Stomach (tissue), 9 donors: Measurements from ENCODE around the gene PLOD2. TPM values are rescaled to one million over a fixed set of nuclear protein-coding genes. Genes with fewer than 3 reads are reported as not detected.

ENCODE experiments used
- DNase-seq, 2 donors: peaks; one replicate each; pipeline versions ENCODE4 v3.0.0 to v3.0.0-alpha.2; 2013 to 2019
- H3K27ac ChIP-seq, 5 donors: fragments of 200-600 bp in 4 of 5; sonication (generic) in 4 of 5; one replicate each; pipeline ENCODE4 v1.5.1; 2013 to 2019; ENCODE audit warnings: mild to moderate bottlenecking in 1 of 5, moderate library complexity in 1 of 5
- H3K27me3 ChIP-seq, 3 donors: fragments of 200-600 bp; sonication (generic); one replicate each; pipeline ENCODE4 v1.5.1; 2017 to 2019; ENCODE audit warnings: mixed run types in 1 of 3
- H3K36me3 ChIP-seq, 4 donors: fragments of 200-600 bp; sonication (generic); 1 replicate in 3 of 4; 2 replicates in 1 of 4; pipeline ENCODE4 v1.5.1; 2016 to 2019
- H3K4me1 ChIP-seq, 4 donors: fragments of 200-600 bp; sonication (generic); one replicate each; pipeline ENCODE4 v1.5.1; 2016 to 2019
- H3K4me3 ChIP-seq, 4 donors: fragments of 200-600 bp; sonication (generic) in 3 of 4; one replicate each; pipeline ENCODE4 v1.5.1; 2016 to 2019; ENCODE audit warnings: mild to moderate bottlenecking in 1 of 4
- H3K9me3 ChIP-seq, 4 donors: fragments of 200-600 bp; sonication (generic); one replicate each; pipeline ENCODE4 v1.5.1; 2016 to 2019
- EP300 ChIP-seq: sonication (generic); formaldehyde crosslinking; IDR thresholded peaks from one replicate; pipeline ENCODE4 v1.6.1; 2017; ENCODE audit warnings: antibody characterized with exemption
- POLR2A ChIP-seq, 4 donors: fragments of 450-650 bp; IDR thresholded peaks; one replicate each; pipeline ENCODE4 v1.6.1; 2016; ENCODE audit warnings: antibody characterized with exemption in 4 of 4, control low read depth in 2 of 4, mild to moderate bottlenecking in 1 of 4, moderate library complexity in 1 of 4
- POLR2AphosphoS5 ChIP-seq, 3 donors: sonication (generic); formaldehyde crosslinking; IDR thresholded peaks; one replicate each; pipeline ENCODE4 v1.6.1; 2016; ENCODE audit warnings: antibody characterized with exemption in 3 of 3
- WGBS, 5 donors: extraction: QIAGEN DNeasy Blood & Tissue Kit in 3 of 5; methylation state at CpG; one replicate each; pipeline versions ENCODE4 v1.1.5 to v1.1.7; 2013 to 2018; 5-methylcytosine and 5-hydroxymethylcytosine counted together
- intact Hi-C: fragments of 100-400 bp; cut with DNase I; formaldehyde crosslinking; loops from one replicate; pipeline ENCODE4 v1.15.1; 2023; ENCODE audit warnings: low total_unique reads
- polyA plus RNA-seq, 3 donors: library from polyadenylated mRNA; stranded (reverse); fragments of 200-250 nt; gene quantifications; one replicate each; pipeline ENCODE4 v1.2.3, GENCODE V29; 2013
- total RNA-seq, 5 donors: library from RNA; depleted of rRNA; stranded (reverse); fragments of >200 nt; gene quantifications; one replicate each; pipeline versions ENCODE4 v1.1.0 to v1.2.3, GENCODE V29; 2014 to 2016
- TF ChIP-seq, protein P1 (sequence below), 7 experiments: fragments of 450-650 bp in 4 of 7; fragments of 200-600 bp in 3 of 7; sonication (generic) in 3 of 7; IDR thresholded peaks; one replicate each; pipeline ENCODE4 v1.5.1; 2016 to 2019; ENCODE audit warnings: antibody characterized with exemption in 7 of 7, control low read depth in 2 of 7, mild to moderate bottlenecking in 1 of 7
- donor health status: healthy with polysubstance abuse.
- donor health status: Bipolar disorder and iron deficiency.
- donor health status: healthy.

PLOD2 gene
- total and polyA plus RNA-seq, 8 donors = 18.1 to 99.5 (median 43.0) TPM

DNA sequence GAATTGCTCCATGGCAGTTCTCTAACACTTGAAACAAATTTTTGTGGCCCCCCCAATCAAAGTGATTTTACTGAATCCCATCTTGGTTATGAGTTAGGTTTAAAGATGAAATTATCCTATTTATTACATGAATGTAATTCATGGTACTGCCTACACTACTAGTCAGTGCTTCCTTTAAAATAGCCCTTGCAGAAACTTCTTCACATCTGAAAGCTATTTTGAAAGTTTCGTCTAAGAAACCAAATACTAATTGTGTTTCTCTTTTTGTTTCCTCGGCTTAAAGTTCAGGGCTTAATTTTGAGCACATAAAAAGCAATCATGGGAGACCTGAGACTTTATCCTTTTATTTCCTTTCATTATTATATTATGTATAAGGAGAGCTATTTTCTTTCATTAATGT is 72.1 kb downstream of the PLOD2 start:
- intact Hi-C loops = no loop called here
- Histone ChIP-seq H3K27me3 (no peaks in the 10 kb centered on the region), H3K9me3 (no peaks in the 10 kb centered on the region), H3K4me1 (peaks cover 3 to 40% (median 25%) of the 10 kb centered on the region in 4 donors), H3K4me3 (no peak overlapping the region), H3K36me3 (peaks cover 0 to 9% (median 0%) of the 10 kb centered on the region in 4 donors), H3K27ac (no peak overlapping the region)
- no peak for DNase-seq
- 83 to 91% (median 84%) methylated on average over 2 of the region's 2 CpGs for WGBS, 5 donors
- TF ChIP-seq POLR2A (IDR thresholded peaks at IDR 0.05) (no peak), POLR2AphosphoS5 (IDR thresholded peaks at IDR 0.05) (no peak)

DNA sequence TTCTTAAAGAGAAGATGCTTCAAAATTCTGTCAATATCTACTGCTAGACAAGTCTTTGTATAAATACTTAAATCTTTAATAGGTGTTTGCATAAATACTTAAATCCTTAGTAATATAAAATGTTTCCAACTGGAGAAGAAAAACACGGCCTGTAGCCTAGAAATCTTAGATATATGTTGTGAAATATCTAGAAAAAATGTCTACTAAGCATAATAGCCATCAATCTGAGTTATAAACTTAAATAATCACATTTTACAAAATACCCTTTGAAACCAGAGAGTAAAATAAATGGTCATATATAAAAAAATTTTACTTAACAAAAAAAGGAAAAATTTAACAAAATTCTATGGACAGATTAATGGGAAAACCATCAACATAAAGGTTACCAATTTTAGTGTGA is 73.9 kb downstream of the PLOD2 start:
- Histone ChIP-seq H3K36me3 (peaks cover 0 to 9% (median 0%) of the 10 kb centered on the region in 4 donors), H3K9me3 (no peaks in the 10 kb centered on the region), H3K4me1 (peaks cover 3 to 28% (median 16%) of the 10 kb centered on the region in 4 donors), H3K4me3 (no peak overlapping the region), H3K27me3 (no peaks in the 10 kb centered on the region), H3K27ac (no peak overlapping the region)
- DNase-seq = no peak
- intact Hi-C loops = no loop called here
- WGBS, 5 donors = 76 to 90% (median 82%) methylated on average over 1 of the region's 1 CpG
- TF ChIP-seq, protein P1, sequence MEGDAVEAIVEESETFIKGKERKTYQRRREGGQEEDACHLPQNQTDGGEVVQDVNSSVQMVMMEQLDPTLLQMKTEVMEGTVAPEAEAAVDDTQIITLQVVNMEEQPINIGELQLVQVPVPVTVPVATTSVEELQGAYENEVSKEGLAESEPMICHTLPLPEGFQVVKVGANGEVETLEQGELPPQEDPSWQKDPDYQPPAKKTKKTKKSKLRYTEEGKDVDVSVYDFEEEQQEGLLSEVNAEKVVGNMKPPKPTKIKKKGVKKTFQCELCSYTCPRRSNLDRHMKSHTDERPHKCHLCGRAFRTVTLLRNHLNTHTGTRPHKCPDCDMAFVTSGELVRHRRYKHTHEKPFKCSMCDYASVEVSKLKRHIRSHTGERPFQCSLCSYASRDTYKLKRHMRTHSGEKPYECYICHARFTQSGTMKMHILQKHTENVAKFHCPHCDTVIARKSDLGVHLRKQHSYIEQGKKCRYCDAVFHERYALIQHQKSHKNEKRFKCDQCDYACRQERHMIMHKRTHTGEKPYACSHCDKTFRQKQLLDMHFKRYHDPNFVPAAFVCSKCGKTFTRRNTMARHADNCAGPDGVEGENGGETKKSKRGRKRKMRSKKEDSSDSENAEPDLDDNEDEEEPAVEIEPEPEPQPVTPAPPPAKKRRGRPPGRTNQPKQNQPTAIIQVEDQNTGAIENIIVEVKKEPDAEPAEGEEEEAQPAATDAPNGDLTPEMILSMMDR (IDR thresholded peaks at IDR 0.05) = no peak
- TF ChIP-seq POLR2AphosphoS5 (IDR thresholded peaks at IDR 0.05) = no peak
- no peak for TF ChIP-seq EP300
- TF ChIP-seq POLR2A (IDR thresholded peaks at IDR 0.05) = no peak

DNA sequence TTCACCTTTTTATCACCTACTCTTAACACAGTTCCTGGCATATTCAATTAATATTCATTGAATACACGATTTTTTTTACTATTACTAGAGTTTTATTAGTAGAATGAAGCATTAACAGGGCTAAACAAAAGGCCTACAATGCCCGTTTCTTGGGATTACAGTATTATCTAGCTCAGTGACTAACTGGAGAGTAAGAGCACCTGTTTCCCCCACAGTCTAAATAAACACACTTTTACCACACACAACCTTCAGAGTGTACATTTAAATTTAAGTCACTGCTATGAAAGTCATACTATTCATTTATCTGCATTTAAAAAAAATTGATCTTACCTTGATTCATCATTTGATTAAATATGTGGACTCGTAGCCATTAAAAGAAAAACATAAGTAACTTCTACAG is 74.8 kb downstream of the PLOD2 start:
- no peak overlapping the region for H3K4me3 ChIP-seq
- intact Hi-C loops = no loop called here
- peaks cover 0 to 20% (median 10%) of the 10 kb centered on the region in 4 donors for H3K4me1 ChIP-seq
- no peaks in the 10 kb centered on the region for H3K27me3 ChIP-seq
- H3K9me3 ChIP-seq = no peaks in the 10 kb centered on the region
- 59 to 69% (median 64%) methylated on average over 3 of the region's 3 CpGs for WGBS, 5 donors
- H3K36me3 ChIP-seq = peaks cover 0 to 9% (median 0%) of the 10 kb centered on the region in 4 donors
- DNase-seq = no peak
- H3K27ac ChIP-seq = no peak overlapping the region
- TF ChIP-seq POLR2AphosphoS5 (IDR thresholded peaks at IDR 0.05) (no peak), POLR2A (IDR thresholded peaks at IDR 0.05) (no peak), EP300 (no peak)
- TF ChIP-seq, protein P1 (IDR thresholded peaks at IDR 0.05) = no peak

DNA sequence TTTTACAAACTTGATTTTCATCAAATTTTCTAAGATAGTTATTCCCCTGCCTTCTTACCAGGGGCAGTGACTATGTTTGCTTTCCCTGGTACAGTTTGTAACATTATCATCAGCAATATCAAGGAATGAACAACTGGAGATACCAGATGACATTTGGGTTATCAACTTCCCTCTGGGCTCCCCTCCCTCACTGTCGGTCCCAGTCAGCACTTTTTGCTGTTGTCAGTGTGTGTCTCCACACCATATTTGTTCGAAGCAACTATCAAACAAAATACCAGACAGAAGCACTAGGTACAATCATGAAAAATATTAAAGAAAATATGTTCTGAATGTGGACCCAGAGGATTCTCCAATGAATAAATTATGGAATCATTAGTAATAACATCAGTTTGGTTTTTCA is 75.3 kb downstream of the PLOD2 start:
- no peak for DNase-seq
- Histone ChIP-seq H3K27me3 (no peaks in the 10 kb centered on the region), H3K36me3 (peaks cover 0 to 9% (median 1%) of the 10 kb centered on the region in 4 donors), H3K9me3 (no peaks in the 10 kb centered on the region), H3K4me3 (no peak overlapping the region), H3K4me1 (peaks cover 0 to 14% (median 8%) of the 10 kb centered on the region in 4 donors), H3K27ac (no peak overlapping the region)
- WGBS, 5 donors = 46 to 72% (median 70%) methylated on average over 2 of the region's 2 CpGs
- TF ChIP-seq, protein P1 (IDR thresholded peaks at IDR 0.05) = no peak
- TF ChIP-seq EP300 (no peak), POLR2AphosphoS5 (IDR thresholded peaks at IDR 0.05) (no peak), POLR2A (IDR thresholded peaks at IDR 0.05) (no peak)
- intact Hi-C loops = no loop called here

DNA sequence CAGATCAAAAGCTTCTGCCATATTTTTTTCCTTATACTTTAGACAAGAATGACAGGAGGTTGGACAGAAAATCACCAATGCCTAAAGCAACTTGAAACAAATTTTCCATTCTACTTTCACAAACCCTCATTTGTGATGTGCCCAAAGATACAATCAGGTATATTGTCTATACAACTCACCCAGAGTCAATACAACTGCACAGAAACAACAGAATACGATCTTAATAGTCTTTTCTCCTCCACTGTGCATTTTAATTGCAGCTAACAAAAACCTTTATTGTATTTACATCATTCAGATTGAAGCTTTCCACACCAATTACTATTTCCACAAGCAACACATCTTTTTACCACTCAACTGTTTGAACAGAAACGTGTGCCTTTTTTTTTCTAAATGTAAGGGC is 80.4 kb downstream of the PLOD2 start:
- H3K36me3 ChIP-seq = peaks cover 0 to 30% (median 14%) of the 10 kb centered on the region in 4 donors
- H3K27me3 ChIP-seq = no peaks in the 10 kb centered on the region
- H3K4me3 ChIP-seq = no peak overlapping the region
- peaks cover 0 to 8% (median 0%) of the 10 kb centered on the region in 4 donors for H3K4me1 ChIP-seq
- H3K27ac ChIP-seq = no peak overlapping the region
- WGBS, 5 donors = 67 to 75% (median 73%) methylated on average over 2 of the region's 2 CpGs
- DNase-seq = no peak
- intact Hi-C loops = no loop called here
- TF ChIP-seq POLR2A (IDR thresholded peaks at IDR 0.05) (no peak), POLR2AphosphoS5 (IDR thresholded peaks at IDR 0.05) (no peak), EP300 (no peak)
- TF ChIP-seq, protein P1 (IDR thresholded peaks at IDR 0.05) = no peak
- no peaks in the 10 kb centered on the region for H3K9me3 ChIP-seq
